Measurements from ENCODE around the gene PARVA. TPM values are rescaled to one million over a fixed set of nuclear protein-coding genes. Genes with fewer than 3 reads are reported as not detected.
A peak's percentile ranks its signal among the peaks of the same experiment; 100 is the strongest.

The PARVA gene
- total and polyA plus RNA-seq, 8 donors: 18.8 to 116 (median 43.0) TPM

- intact Hi-C loops (cut with DNase I; ENCODE audit: low total_unique reads): no loop called here
- 80 to 87% (median 85%) methylated on average over 9 of the region's 9 CpGs for WGBS, 5 donors
- no peak for DNase-seq
- Histone ChIP-seq H3K27me3 (no peaks in the 10 kb centered on the region), H3K9me3 (no peaks in the 10 kb centered on the region), H3K4me1 (peaks cover 3 to 55% (median 35%) of the 10 kb centered on the region in 4 donors), H3K36me3 (no peaks in the 10 kb centered on the region), H3K4me3 (no peak overlapping the region), H3K27ac (peak overlapping the region in 2 of 5 donors; percentile 75 to 80)
- TF ChIP-seq POLR2AphosphoS5 (IDR thresholded peaks at IDR 0.05) (no peak), POLR2A (IDR thresholded peaks at IDR 0.05) (no peak)
Measured at GRCh38 chr11:12541583-12542151, 164.3 kb downstream of the PARVA start.

- Histone ChIP-seq H3K27ac (no peak overlapping the region), H3K4me1 (peaks cover 3 to 50% (median 31%) of the 10 kb centered on the region in 4 donors), H3K27me3 (no peaks in the 10 kb centered on the region), H3K36me3 (no peaks in the 10 kb centered on the region), H3K4me3 (no peak overlapping the region), H3K9me3 (no peaks in the 10 kb centered on the region)
- intact Hi-C loops (cut with DNase I; ENCODE audit: low total_unique reads): no loop called here
- no peak for DNase-seq
- 66 to 74% (median 71%) methylated on average over 10 of the region's 10 CpGs for WGBS, 5 donors
- TF ChIP-seq POLR2A (IDR thresholded peaks at IDR 0.05): no peak
- TF ChIP-seq EP300 (IDR thresholded peaks at IDR 0.05): no peak
- TF ChIP-seq CTCF (IDR thresholded peaks at IDR 0.05): no peak
- no peak for TF ChIP-seq POLR2AphosphoS5 (IDR thresholded peaks at IDR 0.05)
Measured at GRCh38 chr11:12542186-12542935, 165.0 kb downstream of the PARVA start.

DNA sequence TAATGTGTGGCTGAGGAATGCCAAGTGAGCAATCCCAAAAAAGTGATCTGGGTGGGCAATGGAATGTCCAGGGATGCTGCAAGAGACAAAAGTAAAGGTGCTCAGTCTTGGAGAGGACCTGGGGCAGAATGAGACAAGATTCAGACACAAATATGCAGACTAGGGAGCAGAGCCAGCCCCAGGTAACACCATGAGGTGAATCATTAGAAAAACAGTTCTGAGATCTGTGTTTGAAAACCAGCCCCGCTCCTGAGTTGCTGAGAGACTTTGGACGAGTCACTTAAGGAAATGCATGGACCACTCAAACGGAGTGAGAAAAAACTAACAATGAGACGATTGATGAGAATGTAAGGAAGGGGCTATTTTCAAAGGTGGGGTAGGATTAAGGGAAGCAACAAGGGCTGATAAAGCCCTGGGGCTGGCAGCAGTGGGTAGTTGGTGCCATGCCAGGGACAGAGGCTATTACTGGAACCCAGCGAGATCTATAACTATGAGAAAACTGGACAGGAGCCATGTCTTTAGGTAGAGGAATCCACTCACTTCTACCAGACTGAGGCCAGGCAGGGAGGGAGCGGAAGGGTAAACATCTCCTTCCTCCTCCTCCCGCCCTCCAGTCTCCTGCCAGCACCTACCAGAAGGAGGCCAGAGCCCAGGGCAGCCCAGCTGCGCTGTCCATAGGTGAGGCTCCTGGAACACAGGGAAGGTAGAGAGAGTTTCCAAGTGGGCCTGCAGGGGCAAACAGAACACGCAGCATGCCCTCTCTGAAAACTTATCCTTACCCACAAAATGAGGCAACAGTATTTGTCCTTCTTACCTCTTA, 166.4 kb downstream of the PARVA start:
- peak in 1 of 2 donors; percentile 55 for DNase-seq
- no peak overlapping the region for H3K4me3 ChIP-seq
- WGBS, 5 donors: 42 to 67% (median 54%) methylated on average over 8 to 9 of the region's 9 CpGs
- peaks cover 3 to 35% (median 25%) of the 10 kb centered on the region in 4 donors for H3K4me1 ChIP-seq
- TF ChIP-seq EP300 (IDR thresholded peaks at IDR 0.05) (no peak), CTCF (IDR thresholded peaks at IDR 0.05) (peak in 1 of 7 experiments; percentile 6)
- no peaks in the 10 kb centered on the region for H3K27me3 ChIP-seq
- H3K27ac ChIP-seq: no peak overlapping the region
- no peaks in the 10 kb centered on the region for H3K9me3 ChIP-seq
- intact Hi-C loops (cut with DNase I; ENCODE audit: low total_unique reads): no loop called here
- H3K36me3 ChIP-seq: no peaks in the 10 kb centered on the region

DNA sequence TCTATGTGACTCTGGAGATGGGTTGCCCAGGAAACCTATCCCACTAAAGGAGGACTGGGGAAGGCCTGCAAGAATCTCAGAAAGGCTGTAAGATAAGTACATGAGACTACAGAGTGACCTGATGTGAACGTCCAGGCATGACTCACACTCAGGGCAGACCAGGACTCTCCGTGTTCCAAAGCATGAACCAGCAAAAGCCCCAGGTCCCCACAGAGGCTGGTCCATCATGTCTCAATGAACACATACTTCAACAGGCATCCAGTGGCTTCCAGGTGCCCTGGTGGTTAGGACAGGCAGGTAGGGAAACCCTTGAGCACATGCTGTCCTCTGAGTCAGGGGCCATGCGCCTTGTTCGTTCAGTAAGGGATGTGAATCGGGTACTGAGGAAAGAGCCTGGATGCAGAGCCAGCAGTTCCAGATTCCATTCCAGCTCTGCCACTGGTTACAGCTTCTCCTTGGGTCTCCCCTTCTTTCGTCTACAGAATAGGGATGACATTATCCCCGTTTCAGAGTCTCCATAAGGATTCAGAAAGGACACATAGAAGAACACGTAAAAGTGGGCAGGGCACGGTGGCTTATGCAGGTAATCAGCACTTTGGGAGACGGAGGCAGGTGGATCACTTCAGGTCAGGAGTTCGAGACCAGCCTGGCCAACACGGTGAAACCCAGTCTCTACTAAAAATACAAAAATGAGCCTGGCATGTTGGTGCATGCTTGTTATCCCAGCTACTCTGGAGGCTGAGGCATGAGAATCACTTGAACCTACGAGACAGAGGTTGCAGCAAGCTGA, 167.8 kb downstream of the PARVA start:
- H3K4me1 ChIP-seq: peaks cover 3 to 24% (median 17%) of the 10 kb centered on the region in 4 donors
- no peaks in the 10 kb centered on the region for H3K27me3 ChIP-seq
- no peaks in the 10 kb centered on the region for H3K36me3 ChIP-seq
- intact Hi-C loops (cut with DNase I; ENCODE audit: low total_unique reads): no loop called here
- DNase-seq: no peak
- no peak overlapping the region for H3K4me3 ChIP-seq
- no peak for TF ChIP-seq POLR2A (IDR thresholded peaks at IDR 0.05)
- TF ChIP-seq POLR2AphosphoS5 (IDR thresholded peaks at IDR 0.05): no peak
- TF ChIP-seq CTCF (IDR thresholded peaks at IDR 0.05): no peak
- no peak for TF ChIP-seq EP300 (IDR thresholded peaks at IDR 0.05)
- 89 to 93% (median 92%) methylated on average over 13 of the region's 13 CpGs for WGBS, 5 donors
- H3K9me3 ChIP-seq: no peaks in the 10 kb centered on the region
- no peak overlapping the region for H3K27ac ChIP-seq

All from stomach (tissue), 9 donors.